HG03095 (cell line): ENCODE results near the gene GDF2.

ENCODE experiments used
- ATAC-seq: cut with Tn5 transposase; IDR thresholded peaks from one replicate; pipeline ENCODE4 v1.9.1; 2021; ENCODE audit warnings: moderate library complexity; ENCODE audit not compliant: unreplicated experiment

The GDF2 gene

GRCh38 chr10:47311193-47311931 lies 10.9 kb upstream of the GDF2 start:
- ATAC-seq, result no peak

DNA sequence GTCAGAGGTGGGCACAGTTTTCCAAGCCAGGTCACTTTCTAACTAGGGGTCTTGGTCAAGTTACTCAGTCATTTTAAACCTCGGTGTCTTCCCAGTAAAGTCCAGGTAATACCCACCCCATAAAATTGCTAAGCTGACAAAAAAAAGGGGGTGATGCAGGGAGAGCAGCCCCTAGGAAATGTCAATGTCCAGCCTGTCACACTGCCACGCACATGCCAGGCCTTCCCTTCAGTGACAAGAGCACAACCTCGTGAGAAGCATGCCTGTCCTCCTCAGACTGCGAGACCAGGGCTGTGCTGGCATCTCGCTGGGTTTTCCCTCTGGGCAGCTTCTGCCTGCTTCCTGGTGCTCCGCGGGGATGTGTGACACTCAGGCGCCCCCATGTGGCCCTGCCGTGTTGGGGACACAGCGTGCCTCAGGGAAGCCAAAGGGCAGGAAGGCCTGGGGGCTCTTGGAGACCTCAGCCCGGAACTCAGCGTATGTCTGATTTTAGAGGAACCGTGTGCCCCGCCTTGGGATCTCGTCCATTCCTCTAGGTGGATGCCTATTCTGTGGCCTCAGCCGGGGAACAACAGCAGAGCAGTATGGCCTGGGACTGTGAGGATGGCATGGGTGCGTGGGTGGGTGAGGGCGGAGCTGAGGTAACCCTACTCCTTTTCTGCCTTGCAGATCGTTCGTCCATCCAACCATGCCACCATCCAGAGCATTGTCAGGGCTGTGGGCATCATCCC lies 10.2 kb upstream of the GDF2 start:
- peak; percentile 68 for ATAC-seq

DNA sequence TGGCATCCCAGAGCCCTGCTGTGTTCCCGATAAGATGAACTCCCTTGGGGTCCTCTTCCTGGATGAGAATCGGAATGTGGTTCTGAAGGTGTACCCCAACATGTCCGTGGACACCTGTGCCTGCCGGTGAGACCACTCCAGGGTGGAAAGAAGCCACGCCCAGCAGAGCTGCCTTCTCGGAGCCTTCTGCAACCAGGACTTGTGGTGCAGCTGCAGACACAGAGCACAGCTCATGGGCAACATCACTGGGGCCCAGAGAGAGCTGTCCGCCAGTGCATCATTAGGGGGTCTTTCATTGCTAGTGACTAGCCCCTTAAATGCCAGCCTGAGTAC lies 9.6 kb upstream of the GDF2 start:
- ATAC-seq, result no peak

DNA sequence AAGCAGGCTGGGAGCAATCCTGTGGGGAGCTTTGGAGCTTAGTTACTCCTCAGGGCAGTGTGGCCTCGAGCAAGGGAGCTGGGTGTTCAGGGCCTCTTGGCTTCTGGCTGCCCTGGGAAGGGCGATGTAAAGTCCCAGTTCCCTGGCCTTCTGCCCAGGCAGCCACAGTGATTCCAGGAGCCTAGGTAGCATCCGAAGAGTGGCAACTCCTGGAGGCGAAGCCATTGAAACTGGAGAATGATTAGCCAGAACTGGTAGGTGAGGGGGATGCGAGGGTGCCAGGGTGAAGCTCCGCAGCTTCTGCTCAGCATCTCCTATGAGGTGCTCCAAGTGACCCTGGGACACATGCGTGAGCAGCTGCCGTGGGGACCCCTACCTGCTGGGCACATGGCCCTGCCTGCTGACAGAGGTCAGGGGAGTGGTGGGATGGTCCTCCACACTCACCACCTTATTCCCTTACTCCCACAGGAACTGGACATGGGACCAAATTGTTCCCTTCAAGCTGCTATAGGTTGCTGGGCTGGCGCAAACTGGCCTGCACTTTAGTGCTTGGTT lies 7.8 kb upstream of the GDF2 start:
- ATAC-seq, result no peak

GRCh38 chr10:47315421-47315820 lies 6.8 kb upstream of the GDF2 start:
- no peak for ATAC-seq

DNA sequence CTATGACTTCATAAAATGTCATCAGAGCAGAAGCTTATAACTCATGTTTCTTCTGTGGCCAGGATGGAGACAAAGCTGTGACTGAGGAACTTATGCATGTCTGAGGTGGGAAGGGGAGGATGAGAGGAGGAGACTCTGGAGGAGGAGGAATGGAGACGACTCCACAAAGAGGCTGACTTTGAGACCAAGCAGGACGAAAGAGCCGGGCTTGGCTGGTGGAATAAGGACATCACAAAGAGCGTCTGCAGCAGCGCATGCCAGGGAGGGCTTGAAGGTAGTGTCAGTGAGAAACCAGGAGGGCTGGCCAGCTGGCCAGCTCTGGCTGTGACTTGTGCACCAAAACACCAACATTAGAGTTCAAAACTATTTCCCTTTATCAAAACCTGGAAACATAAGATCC lies 6.1 kb upstream of the GDF2 start:
- no peak for ATAC-seq

DNA sequence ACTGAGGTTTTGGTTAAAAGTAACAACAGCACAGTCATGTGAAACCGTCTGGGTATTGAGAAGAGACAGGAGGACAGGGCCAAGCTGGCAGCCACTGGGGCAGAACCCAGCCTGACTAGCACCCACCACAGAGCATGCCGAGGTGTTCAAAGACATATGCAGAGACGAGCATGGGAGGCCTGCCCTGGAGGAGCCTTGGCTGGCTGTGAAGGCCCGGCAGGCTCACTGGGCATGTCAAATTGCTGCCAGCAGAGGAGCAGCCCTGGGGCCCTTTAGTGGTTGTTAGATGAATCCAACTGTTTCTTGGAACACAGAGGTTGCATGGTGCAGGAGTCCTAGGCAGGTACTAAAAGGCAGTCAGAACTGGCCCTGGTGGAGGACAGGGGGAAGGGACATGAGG lies 5.0 kb upstream of the GDF2 start:
- no peak for ATAC-seq

DNA sequence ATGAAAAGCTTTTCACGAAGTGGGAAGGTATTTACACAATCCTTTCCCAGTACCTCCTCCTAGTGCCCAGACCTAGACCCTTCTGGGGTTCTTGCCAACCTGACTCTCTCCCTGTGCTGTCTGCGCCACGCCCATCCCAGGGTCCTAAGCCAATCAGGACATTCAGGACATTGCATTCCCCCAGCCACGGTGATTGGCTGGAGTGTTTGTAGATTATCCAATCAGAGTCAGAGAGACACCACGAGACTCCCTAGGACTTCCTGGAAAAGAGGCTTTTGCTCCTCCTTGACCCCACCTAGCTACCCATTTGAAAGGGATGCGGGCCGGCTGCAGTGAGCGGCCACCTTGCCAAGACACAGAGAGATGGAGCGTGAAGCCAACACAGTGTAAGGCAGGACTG lies 3.5 kb upstream of the GDF2 start:
- no peak for ATAC-seq

DNA sequence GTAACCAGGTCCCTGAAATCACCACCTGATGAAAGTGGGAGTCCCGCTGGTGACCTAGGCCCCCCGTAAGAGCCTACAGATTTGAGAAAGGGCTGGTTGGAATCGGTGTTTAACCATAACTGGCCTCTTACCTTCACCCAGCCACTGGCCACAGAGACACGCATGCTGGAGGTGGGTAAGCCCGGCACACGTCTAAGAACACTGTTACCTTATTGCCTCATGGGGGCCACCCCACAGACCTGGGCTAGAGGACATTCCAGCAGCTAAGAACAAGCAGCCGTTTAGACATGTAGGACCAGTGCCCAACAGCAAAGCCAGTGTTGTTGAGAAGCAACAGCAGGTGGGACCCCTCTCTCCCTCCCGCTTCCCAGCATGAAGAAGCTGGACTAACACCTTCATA lies 2.5 kb upstream of the GDF2 start:
- ATAC-seq, result no peak

DNA sequence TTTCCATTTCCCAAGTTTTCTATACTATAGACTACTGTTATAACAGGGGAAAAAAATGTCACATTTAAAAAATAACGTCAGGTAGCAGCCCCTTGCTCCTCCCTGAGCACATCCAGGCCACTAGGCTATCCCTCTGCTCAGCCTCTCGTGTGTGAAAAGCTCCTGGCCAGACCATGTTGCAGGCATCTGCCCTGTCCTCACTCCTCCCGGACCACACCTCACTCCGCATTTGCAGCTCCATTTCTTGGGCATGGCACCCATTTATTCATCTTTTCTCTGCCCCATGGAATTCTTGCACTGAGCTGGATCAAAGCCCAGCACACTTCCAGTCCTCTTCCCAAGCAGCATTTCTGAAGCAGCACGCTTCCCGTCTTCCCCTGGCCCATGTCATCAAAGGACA lies 1.4 kb upstream of the GDF2 start:
- no peak for ATAC-seq

DNA sequence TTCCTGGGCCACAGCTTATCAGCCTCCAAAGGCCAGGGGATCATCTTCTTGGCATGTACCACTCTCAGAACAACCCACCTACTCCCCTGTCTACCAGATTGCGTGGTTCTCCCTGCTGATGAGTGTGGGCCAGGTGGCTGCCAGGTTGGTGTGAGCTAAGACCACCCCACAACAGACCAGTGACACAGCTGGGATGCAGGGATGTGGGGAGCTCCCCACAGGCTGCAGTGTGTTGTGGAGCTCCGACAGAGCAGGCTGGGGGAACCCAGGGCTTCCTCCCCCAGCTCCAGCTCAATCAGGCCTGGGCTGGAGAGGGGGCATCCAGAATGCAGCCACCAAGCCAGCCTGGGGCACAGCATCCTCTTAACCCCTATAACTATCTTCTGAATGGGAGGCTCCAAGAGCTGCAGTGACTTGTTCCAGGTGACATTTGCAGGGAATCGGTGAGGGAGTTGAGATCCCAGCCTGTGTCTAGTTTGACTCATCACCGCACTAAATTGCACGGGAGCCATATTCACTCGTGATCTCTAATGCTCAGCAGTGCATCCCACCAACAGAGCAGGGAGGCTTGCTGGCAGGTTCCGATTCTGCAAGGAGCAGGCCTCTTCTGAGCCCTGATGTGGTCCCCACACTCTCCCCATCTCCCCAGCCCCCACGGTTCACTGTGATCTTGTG lies 596 bp upstream of the GDF2 start:
- ATAC-seq, result no peak

- no peak for ATAC-seq
These were observed 833 bp downstream of the GDF2 start for GRCh38 chr10:47323087-47323486.

DNA sequence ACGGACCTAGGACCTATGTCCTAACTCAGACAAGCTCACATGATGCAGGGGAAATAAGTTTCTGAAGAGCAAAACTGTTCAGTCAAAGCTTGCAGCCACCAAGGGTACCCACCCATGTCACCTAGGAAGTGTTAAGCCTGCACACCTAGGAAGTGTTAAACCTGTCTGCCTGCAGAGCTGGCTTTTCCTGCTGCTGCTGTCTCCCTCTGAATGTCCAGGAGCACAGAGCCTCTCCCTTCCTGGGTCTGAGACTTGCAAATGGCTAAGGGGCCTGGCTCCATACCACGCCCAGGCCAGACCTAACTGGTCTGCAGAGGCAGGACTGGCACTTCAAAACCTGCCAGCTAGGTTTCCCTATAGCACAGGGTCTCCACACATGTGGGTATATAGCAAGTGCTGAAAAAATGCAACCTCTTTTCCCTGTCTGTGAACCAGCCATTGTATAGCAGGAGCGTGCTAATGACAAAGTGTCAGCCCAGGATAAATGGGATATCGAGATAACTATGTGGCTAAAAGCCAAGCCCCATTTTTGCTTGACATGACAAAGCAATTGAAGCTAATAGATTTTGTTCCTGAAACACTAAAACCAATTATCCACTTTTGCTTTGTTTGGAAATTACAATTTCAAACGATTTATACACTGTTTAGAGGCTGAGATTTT lies 1.5 kb downstream of the GDF2 start:
- ATAC-seq, result no peak

DNA sequence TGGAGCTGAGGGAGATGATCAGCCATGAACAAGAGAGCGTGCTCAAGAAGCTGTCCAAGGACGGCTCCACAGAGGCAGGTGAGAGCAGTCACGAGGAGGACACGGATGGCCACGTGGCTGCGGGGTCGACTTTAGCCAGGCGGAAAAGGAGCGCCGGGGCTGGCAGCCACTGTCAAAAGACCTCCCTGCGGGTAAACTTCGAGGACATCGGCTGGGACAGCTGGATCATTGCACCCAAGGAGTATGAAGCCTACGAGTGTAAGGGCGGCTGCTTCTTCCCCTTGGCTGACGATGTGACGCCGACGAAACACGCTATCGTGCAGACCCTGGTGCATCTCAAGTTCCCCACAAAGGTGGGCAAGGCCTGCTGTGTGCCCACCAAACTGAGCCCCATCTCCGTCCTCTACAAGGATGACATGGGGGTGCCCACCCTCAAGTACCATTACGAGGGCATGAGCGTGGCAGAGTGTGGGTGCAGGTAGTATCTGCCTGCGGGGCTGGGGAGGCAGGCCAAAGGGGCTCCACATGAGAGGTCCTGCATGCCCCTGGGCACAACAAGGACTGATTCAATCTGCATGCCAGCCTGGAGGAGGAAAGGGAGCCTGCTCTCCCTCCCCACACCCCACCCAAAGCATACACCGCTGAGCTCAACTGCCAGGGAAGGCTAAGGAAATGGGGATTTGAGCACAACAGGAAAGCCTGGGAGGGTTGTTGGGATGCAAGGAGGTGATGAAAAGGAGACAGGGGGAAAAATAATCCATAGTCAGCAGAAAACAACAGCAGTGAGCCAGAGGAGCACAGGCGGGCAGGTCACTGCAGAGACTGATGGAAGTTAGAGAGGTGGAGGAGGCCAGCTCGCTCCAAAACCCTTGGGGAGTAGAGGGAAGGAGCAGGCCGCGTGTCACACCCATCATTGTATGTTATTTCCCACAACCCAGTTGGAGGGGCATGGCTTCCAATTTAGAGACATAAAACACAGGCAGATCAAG lies 3.3 kb downstream of the GDF2 start:
- ATAC-seq, result no peak

DNA sequence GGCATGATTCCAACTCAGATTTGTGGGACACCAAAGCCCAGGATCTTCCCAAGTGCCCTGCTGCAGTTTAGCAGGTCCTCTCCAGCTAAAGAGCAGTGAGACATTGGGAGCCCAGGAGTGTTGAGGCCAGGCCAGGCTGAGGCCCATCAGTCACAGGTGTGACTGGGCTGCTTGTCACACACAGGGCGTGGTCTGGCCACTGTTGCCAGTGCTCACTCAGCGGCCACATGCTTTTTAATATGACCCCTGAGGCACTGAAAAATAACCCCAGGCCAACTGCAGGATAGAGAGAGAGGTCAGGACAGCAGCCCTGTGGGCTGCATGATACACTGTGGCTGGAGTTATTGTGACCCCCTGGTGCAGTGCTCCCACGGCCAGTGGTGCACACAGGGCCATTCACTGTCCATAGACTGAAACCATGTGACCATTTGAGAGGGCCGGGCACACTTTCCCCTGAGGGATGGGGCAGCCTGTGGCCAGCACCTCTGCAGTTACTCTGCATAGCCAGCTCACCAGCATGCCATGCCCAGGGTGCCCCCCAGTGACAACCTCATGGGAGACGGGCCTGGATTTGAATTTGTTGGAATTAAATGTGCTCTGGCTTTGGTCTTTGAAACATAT lies 4.2 kb downstream of the GDF2 start:
- ATAC-seq, result no peak

DNA sequence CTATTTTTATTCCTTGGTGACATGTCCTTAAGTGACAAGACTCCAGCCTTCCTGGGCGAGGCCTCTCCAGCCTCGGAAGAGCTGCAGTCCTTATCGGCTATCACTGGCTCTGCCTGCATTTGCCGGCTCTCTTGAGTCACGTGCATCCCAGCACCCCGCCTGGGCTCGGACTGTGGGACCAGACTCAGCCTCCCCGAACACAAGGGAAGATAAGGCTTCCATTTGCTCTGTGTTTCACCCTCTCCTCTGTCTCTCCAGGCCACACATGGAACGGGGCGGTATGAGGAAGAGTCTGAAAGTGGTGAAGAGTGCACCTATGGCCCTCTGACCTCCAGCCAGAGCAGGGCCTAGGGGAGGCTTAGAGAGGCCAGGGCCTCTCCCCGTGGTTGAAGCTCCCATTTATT lies 4.7 kb downstream of the GDF2 start:
- no peak for ATAC-seq

GRCh38 chr10:47329855-47330254 lies 7.6 kb downstream of the GDF2 start:
- ATAC-seq, result no peak

DNA sequence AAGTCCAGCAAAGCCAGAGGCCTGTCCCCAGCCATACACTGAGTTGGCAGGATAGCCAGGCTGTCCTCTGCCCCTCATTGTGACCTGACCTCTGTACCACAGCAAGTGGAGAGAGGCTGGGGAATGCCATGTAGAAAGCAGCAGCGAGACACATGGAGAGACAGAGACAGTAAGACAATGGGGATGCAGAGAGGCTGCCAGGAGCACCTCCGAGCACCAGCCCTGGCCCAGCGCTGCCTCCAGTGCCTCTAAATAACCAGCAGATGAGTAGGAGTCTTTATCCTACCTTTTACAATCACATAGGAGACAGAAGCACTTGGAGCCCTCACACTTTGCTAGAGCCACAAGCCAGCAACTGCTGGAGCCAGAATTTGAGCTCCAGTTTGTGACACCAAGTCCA lies 8.1 kb downstream of the GDF2 start:
- ATAC-seq, result no peak

DNA sequence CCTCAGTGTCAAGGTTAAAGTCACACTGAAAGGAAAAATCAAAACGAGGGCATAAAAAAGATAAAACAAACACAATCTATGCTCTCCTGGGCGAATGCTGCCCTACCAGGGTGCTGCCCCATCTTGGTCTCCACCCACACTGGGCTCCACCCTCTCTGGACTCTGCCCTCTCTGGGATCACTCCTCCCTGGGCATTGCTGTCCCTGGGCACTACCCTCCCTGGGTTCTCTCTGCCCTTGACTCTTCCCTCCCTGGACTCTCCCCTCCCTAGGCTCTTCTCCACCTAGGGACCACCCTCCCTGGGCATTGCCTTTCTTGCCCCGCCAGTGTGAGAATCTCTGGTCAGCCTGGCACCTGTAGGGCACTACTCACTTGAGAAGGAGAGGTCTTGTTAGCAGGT lies 8.6 kb downstream of the GDF2 start:
- no peak for ATAC-seq

GRCh38 chr10:47331491-47331890 lies 9.2 kb downstream of the GDF2 start:
- ATAC-seq, result no peak
